ENCODE results near the gene G6PD. TPM values are rescaled to one million over a fixed set of nuclear protein-coding genes. Genes with fewer than 3 reads are reported as not detected.
"Not testable (repeated sequence)": the region's sequence is repeated elsewhere in the genome, so short reads cannot be mapped to it uniquely, and the experiment has no call there.

The G6PD gene
- 70.1 and 72.7 TPM in 2 replicates for total RNA-seq

DNA sequence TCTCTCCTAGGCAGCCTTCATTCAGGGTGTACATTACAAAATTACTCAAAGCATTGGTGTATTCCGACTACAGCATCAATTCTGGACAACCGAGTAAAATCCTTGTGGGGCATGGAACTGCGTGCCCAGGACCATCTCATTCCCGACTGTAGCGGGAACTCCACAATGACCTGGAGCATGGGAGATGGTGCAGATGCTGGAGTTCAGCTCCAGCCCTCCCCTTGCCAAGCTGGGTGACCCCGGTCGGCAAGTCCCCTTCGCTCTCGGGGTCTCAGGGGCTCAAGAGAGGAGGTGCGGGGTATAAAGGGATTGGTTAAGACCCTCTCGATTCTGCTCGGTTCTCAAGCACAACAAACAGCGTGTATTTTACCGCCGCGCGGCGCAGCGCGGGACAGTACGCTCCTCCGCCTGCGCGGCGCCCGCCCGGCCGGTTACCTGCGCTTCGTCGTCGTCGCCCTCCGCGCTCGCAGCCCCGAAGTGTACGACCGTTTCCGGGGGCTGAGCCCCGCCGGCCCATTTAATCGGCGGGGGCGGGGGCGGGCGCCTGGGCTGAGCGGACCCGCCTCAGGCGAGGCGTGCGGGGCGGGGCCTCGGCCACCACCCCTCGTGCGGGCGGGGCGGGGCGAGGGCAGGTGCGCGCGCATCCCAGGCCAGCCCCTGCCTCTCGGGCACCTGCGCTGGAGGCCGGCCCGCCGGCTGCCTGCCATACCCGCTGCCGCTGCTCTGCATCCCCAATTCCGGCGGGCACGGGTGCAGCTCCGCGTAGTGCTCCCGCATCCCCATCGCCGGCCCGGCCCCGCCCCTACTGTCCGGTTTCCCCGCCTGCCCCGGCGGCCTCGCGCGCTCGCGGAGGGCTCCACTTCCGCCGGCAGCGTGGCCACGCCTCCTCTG lies at the start of gene G6PD:
G6PD (minus strand) TSS at position 493 of the 891 bp plus-strand sequence. CDS start 691 bp downstream, outside the sequence.
- intact Hi-C loops (cut with micrococcal nuclease): loop anchor here (1.0 kb wide), 7 partner anchors 30 to 822 kb away; partner anchors contain the start of genes ABCD1, BCAP31, DKC1 and FAM3A

GRCh38 chrX:154595559-154596249 lies 49.1 kb upstream of the G6PD start:
- intact Hi-C loops (cut with micrococcal nuclease): no loop called here

DNA sequence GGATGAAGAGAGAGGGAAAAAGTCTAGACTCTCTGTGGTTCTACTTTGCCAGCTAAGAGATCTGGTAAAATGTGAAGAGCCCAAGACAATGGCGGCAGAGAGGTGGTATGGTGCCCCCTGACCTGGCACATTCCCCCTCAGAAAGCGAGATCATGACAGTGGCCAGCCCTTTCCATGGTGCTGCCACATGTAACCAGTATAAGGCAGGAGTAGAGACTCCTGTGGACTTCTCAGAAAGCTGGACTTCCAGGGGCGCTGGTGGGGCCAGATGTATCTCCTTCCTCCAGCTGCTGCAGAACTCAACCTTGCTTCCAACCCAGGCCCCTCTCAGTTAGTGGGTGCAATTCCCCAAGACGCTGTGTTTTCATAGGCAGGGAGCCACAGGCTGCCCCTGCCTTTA lies 47.8 kb upstream of the G6PD start:
- intact Hi-C loops (cut with micrococcal nuclease): no loop called here

GRCh38 chrX:154593201-154593600 lies 46.6 kb upstream of the G6PD start:
- intact Hi-C loops (cut with micrococcal nuclease): no loop called here

- intact Hi-C loops (cut with micrococcal nuclease): no loop called here
These were observed 45.9 kb upstream of the G6PD start for GRCh38 chrX:154592505-154592904.

GRCh38 chrX:154590415-154590814 lies 43.8 kb upstream of the G6PD start:
- intact Hi-C loops (cut with micrococcal nuclease): not testable (repeated sequence)

DNA sequence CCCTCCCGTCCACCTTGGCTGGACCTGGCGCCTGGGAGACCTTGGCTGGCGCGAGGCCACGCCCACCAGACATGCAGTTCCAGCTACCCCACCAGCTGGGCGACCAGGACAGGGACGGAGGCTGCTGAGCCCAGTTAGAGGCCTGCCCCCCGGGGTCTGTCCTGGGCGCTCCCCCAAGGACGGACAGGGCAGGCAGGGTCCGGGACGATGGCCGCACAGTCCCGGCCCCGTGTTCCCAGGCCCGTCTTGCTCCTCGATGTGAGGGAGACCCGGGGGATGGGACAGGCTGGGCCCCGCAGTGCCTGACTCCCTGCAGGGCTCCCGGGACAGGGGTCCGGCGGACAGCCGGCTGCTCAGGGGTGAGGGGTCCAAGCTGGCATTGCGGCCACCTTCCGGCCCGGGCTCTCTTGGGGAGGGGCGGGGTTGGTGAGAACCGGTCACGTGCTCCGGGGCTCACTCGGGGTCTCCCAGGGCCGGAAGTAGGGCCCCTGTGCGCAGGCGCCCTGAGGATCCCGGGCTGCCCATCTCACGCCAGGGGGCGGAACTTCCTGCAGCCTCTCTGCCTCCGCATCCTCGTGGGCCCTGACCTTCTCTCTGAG lies 38.0 kb upstream of the G6PD start, which contains the start of gene CTAG1A:
CTAG1A (plus strand) TSS at position 549 of the 599 bp plus-strand sequence. CDS start 74 bp downstream, outside the sequence.
- intact Hi-C loops (cut with micrococcal nuclease): not testable (repeated sequence)

DNA sequence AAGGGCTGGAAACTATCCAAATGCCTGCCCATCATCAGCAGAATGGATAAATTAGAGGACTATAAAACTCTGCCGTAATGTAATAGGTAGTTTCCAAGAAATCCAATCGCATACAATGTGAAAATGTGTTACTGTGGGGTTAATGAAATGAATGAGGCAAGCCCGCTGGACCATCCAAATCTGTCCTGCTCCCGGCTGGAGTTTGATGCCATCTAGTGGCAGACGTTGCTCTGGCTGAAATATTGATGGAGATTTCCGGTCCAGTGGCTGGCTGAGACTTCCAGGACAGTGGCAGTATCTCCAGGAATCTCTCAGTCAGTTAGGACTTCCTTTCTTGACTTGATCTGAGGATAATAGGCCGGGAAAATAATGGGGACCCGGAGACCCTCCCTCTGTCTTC lies 36.3 kb upstream of the G6PD start:
- intact Hi-C loops (cut with micrococcal nuclease): not testable (repeated sequence)

GRCh38 chrX:154575076-154575475 lies 28.4 kb upstream of the G6PD start:
- intact Hi-C loops (cut with micrococcal nuclease): not testable (repeated sequence)

GRCh38 chrX:154573061-154573460 lies 26.4 kb upstream of the G6PD start:
- intact Hi-C loops (cut with micrococcal nuclease): not testable (repeated sequence)

- intact Hi-C loops (cut with micrococcal nuclease): not testable (repeated sequence)
These were observed 23.7 kb upstream of the G6PD start for GRCh38 chrX:154570361-154570760.

DNA sequence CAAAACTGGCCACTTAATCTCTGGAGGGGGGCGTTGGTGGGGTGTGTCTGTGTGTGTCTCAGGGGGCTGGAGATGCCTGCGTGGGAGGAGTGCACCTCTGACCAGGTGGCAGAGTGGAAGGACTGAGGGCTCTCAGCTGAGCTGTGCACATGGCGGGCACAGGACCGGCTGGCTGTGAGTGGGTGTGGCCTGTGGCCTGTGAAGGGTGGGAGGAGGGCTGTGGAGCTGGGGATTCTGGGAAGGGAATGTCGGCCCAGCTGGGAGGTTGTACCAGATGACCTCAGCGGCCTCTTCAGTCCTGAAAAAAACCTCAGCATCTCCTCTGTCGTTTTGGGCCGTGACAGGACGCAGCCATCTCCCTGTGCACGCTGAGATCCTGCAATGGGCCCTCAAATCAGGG lies 15.6 kb upstream of the G6PD start:
- intact Hi-C loops (cut with micrococcal nuclease): not testable (repeated sequence)

GRCh38 chrX:154560326-154560725 lies 13.7 kb upstream of the G6PD start:
- intact Hi-C loops (cut with micrococcal nuclease): not testable (repeated sequence)

DNA sequence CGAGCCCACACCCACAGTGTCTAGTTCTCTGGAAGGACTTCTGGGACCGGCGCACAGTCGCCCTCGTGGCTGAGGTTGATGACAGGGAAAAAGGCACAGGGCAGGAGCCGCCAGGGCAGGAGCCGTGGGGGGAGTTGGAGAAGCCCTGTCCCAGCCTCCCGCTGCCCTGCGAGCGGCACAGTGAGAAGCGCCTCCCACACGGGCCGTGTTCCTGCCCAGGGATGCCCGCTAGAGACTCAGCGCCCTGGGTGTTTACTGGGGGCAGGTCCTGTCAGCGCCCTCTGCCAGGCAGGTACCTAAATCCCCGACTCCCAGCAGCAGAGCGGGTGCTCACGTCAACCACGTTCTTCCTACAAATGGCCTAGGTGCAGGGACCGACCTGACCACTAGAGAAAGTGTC lies 12.2 kb upstream of the G6PD start:
- intact Hi-C loops (cut with micrococcal nuclease): not testable (repeated sequence)

GRCh38 chrX:154558060-154558690 lies 11.5 kb upstream of the G6PD start:
- intact Hi-C loops (cut with micrococcal nuclease): not testable (repeated sequence)

- intact Hi-C loops (cut with micrococcal nuclease): not testable (repeated sequence)
These were observed 5.6 kb upstream of the G6PD start for GRCh38 chrX:154552112-154552806.

DNA sequence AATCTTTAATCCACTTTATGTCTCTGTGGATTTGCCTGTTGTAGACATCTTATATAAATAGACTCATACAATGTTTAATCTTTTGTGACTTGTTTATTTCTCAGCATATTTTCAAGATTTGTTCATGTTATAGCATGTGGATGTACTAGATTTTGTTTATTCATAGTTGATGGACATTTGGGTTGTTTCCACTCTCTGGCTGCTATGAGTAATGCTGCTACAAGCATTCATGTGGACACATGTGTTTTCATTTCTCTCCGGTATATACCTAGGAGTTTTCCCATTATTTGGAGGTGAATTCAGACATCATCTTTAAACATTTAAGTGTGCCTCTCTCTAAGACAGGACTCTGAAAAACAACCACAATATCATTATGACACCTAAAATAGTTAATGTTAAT lies 3.1 kb upstream of the G6PD start:
- intact Hi-C loops (cut with micrococcal nuclease): no loop called here

DNA sequence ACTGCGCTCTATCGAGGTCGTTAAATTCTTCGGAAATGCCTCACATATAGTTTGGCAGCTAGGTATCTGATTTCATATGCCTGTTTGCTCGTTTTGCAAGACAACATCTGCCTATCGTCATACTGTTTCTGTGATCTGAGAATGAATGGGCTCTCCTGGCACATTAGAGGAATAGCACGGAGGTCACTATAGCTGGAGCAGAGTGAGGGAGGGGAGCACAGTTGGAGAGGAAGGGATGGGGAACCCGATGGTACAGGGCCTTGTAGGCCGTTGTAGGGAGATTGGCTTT lies 1.3 kb upstream of the G6PD start:
- intact Hi-C loops (cut with micrococcal nuclease): no loop called here

GRCh38 chrX:154547245-154548027 lies 790 bp upstream of the G6PD start, which contains the start of gene IKBKG:
IKBKG (plus strand) TSS chrX:154547620; CDS start chrX:154552003, 4,383 bp downstream.
- intact Hi-C loops (cut with micrococcal nuclease): loop anchor here (1.0 kb wide), 7 partner anchors 31 to 823 kb away; partner anchors contain the start of genes ABCD1, BCAP31, DKC1 and FAM3A
